Hippocampal formation (tissue), 2 donors: ENCODE results near the gene TPRX1.
"Not testable (repeated sequence)": the region's sequence is repeated elsewhere in the genome, so short reads cannot be mapped to it uniquely, and the experiment has no call there.

Source experiments
- DNase-seq, 2 donors: peaks; one replicate each; lab custom pipeline; 2025; lab: John Stamatoyannopoulos, UW

TPRX1 gene

GRCh38 chr19:47766670-47767069, 37.7 kb downstream of the TPRX1 start:
- DNase-seq: no peak

GRCh38 chr19:47766359-47766620, 38.1 kb downstream of the TPRX1 start:
- no peak for DNase-seq

GRCh38 chr19:47765523-47766358, 38.6 kb downstream of the TPRX1 start:
- peak; percentile 33 to 61 for DNase-seq

GRCh38 chr19:47764705-47765104, 39.6 kb downstream of the TPRX1 start:
- not testable (repeated sequence) for DNase-seq

GRCh38 chr19:47762615-47763308, 41.6 kb downstream of the TPRX1 start:
- no peak for DNase-seq

GRCh38 chr19:47762151-47762550, 42.2 kb downstream of the TPRX1 start:
- DNase-seq: no peak

- no peak for DNase-seq
These were observed 42.8 kb downstream of the TPRX1 start for GRCh38 chr19:47761566-47761965.

GRCh38 chr19:47760632-47760999, 43.7 kb downstream of the TPRX1 start:
- no peak for DNase-seq

GRCh38 chr19:47758443-47758804, 45.9 kb downstream of the TPRX1 start:
- DNase-seq: no peak

- DNase-seq: no peak
These were observed 46.5 kb downstream of the TPRX1 start for GRCh38 chr19:47757617-47758442.

- DNase-seq: no peak
These were observed 47.3 kb downstream of the TPRX1 start for GRCh38 chr19:47756953-47757608.

GRCh38 chr19:47756627-47756929, 47.8 kb downstream of the TPRX1 start:
- no peak for DNase-seq

- DNase-seq: no peak
These were observed 48.4 kb downstream of the TPRX1 start for GRCh38 chr19:47755762-47756626.

- DNase-seq: no peak
These were observed 49.1 kb downstream of the TPRX1 start for GRCh38 chr19:47755065-47755761.

- DNase-seq: no peak
These were observed 49.9 kb downstream of the TPRX1 start for GRCh38 chr19:47754206-47755064.

- no peak for DNase-seq
These were observed 51.7 kb downstream of the TPRX1 start for GRCh38 chr19:47752440-47753211.
